Gastrocnemius medialis (tissue), 4 donors: Measurements from ENCODE around the gene ZNF277. TPM values are rescaled to one million over a fixed set of nuclear protein-coding genes. Genes with fewer than 3 reads are reported as not detected.

Experiments used
- ATAC-seq, 2 donors: fragments of 150-250 bp; one replicate each; pipeline ENCODE4 v1.9.1; 2016
- DNase-seq, 2 donors: peaks; one replicate each; pipeline ENCODE4 v3.0.0-alpha.2; 2019
- H3K27ac ChIP-seq, 4 donors: fragments of 200-600 bp; sonication (generic); 1 replicate in 1 of 4; 2 replicates in 3 of 4; pipeline ENCODE4 v1.5.1; 2016 to 2018; ENCODE audit warnings: mild to moderate bottlenecking in 2 of 4, moderate library complexity in 1 of 4
- H3K27me3 ChIP-seq, 3 donors: fragments of 200-600 bp; sonication (generic) in 2 of 3; 1 replicate in 1 of 3; 2 replicates in 2 of 3; pipeline versions ENCODE4 v1.5.1 to v1.6.0; 2016 to 2019; ENCODE audit warnings: mild to moderate bottlenecking in 1 of 3, moderate library complexity in 1 of 3
- H3K36me3 ChIP-seq, 2 donors: fragments of 200-600 bp; sonication (generic) in 1 of 2; one replicate each; pipeline ENCODE4 v1.5.1; 2017 to 2018
- H3K4me1 ChIP-seq, 2 donors: fragments of 200-600 bp; sonication (generic) in 1 of 2; one replicate each; pipeline ENCODE4 v1.5.1; 2016 to 2017; ENCODE audit warnings: mild to moderate bottlenecking in 2 of 2
- H3K4me3 ChIP-seq, 4 donors: fragments of 200-600 bp; sonication (generic) in 3 of 4; 1 replicate in 1 of 4; 2 replicates in 3 of 4; pipeline ENCODE4 v1.5.1; 2016 to 2019; ENCODE audit warnings: mild to moderate bottlenecking in 2 of 4
- H3K9me3 ChIP-seq, 3 donors: fragments of 200-600 bp; sonication (generic) in 2 of 3; 1 replicate in 1 of 3; 2 replicates in 2 of 3; pipeline ENCODE4 v1.5.1; 2016 to 2019
- CTCF ChIP-seq, 5 experiments: fragments of 450-650 bp in 3 of 5; fragments of 200-600 bp in 2 of 5; sonication (generic) in 2 of 5; IDR thresholded peaks in 4 of 5; conservative IDR thresholded peaks in 1 of 5; 1 replicate in 4 of 5; 2 replicates in 1 of 5; pipeline ENCODE4 v1.5.1; 2016 to 2019; ENCODE audit warnings: antibody characterized with exemption in 5 of 5, mild to moderate bottlenecking in 3 of 5, moderate library complexity in 3 of 5
- POLR2A ChIP-seq, 2 donors: fragments of 450-650 bp; IDR thresholded peaks; one replicate each; pipeline ENCODE4 v1.6.1; 2017; ENCODE audit warnings: antibody characterized with exemption in 2 of 2, mild to moderate bottlenecking in 2 of 2, moderate library complexity in 2 of 2
- in situ Hi-C, 4 donors: fragments of 200-750 bp; cut with MboI; loops; one replicate each; pipeline versions ENCODE4 v1.15.0 to v1.8.0; 2017; ENCODE audit warnings: low sequenced_read_pairs in 4 of 4
- intact Hi-C: fragments of 100-400 bp; cut with DNase I; formaldehyde crosslinking; loops from one replicate; pipeline ENCODE4 v1.15.1; 2023; ENCODE audit warnings: low total_unique reads
- total RNA-seq, 4 donors: library from RNA; depleted of rRNA; stranded (reverse); fragments of >200 nt; gene quantifications; one replicate each; pipeline versions ENCODE4 v1.1.0 to v1.2.3, GENCODE V29; 2016

Gene ZNF277
- total RNA-seq, 4 donors from 2014 or later, result 12.2 to 16.5 (median 15.0) TPM

- TF ChIP-seq CTCF (IDR thresholded peaks at IDR 0.05 in 4 of 5, conservative IDR thresholded peaks at IDR 0.05 in 1 of 5) (no peak), POLR2A (IDR thresholded peaks at IDR 0.05) (no peak)
- DNase-seq, result no peak
- no peaks in the 10 kb centered on the region for H3K27me3 ChIP-seq
- ATAC-seq, result no peak
- intact Hi-C loops (no loop called here), in situ Hi-C loops (no loop called here)
- H3K36me3 ChIP-seq, result no peaks in the 10 kb centered on the region
- no peak overlapping the region for H3K4me3 ChIP-seq
- peaks cover 5 to 27% of the 10 kb centered on the region in 2 donors for H3K4me1 ChIP-seq
- H3K27ac ChIP-seq, result no peak overlapping the region
- no peaks in the 10 kb centered on the region for H3K9me3 ChIP-seq
Observed at GRCh38 chr7:112193915-112194502, 12.5 kb upstream of the ZNF277 start.

GRCh38 chr7:112195717-112196116 lies 10.8 kb upstream of the ZNF277 start:
- DNase-seq (no peak), ATAC-seq (no peak)
- intact Hi-C loops (no loop called here), in situ Hi-C loops (no loop called here)
- H3K27ac ChIP-seq, result no peak overlapping the region
- no peaks in the 10 kb centered on the region for H3K27me3 ChIP-seq
- H3K4me3 ChIP-seq, result no peak overlapping the region
- no peaks in the 10 kb centered on the region for H3K36me3 ChIP-seq
- peaks cover 15 to 38% of the 10 kb centered on the region in 2 donors for H3K4me1 ChIP-seq
- TF ChIP-seq CTCF (IDR thresholded peaks at IDR 0.05 in 4 of 5, conservative IDR thresholded peaks at IDR 0.05 in 1 of 5) (no peak), POLR2A (IDR thresholded peaks at IDR 0.05) (no peak)
- no peaks in the 10 kb centered on the region for H3K9me3 ChIP-seq

GRCh38 chr7:112197322-112197721 lies 9.2 kb upstream of the ZNF277 start:
- intact Hi-C loops (no loop called here), in situ Hi-C loops (no loop called here)
- no peak overlapping the region for H3K27ac ChIP-seq
- peaks cover 15 to 40% of the 10 kb centered on the region in 2 donors for H3K4me1 ChIP-seq
- TF ChIP-seq POLR2A (IDR thresholded peaks at IDR 0.05) (no peak), CTCF (IDR thresholded peaks at IDR 0.05 in 4 of 5, conservative IDR thresholded peaks at IDR 0.05 in 1 of 5) (no peak)
- no peaks in the 10 kb centered on the region for H3K27me3 ChIP-seq
- DNase-seq (no peak), ATAC-seq (no peak)
- H3K4me3 ChIP-seq, result no peak overlapping the region
- no peaks in the 10 kb centered on the region for H3K9me3 ChIP-seq
- no peaks in the 10 kb centered on the region for H3K36me3 ChIP-seq

GRCh38 chr7:112199035-112199655 lies 7.3 kb upstream of the ZNF277 start:
- no peak overlapping the region for H3K27ac ChIP-seq
- H3K36me3 ChIP-seq, result no peaks in the 10 kb centered on the region
- H3K9me3 ChIP-seq, result no peaks in the 10 kb centered on the region
- no peak overlapping the region for H3K4me3 ChIP-seq
- no peak for ATAC-seq
- TF ChIP-seq POLR2A (IDR thresholded peaks at IDR 0.05) (no peak), CTCF (IDR thresholded peaks at IDR 0.05 in 4 of 5, conservative IDR thresholded peaks at IDR 0.05 in 1 of 5) (no peak)
- no peaks in the 10 kb centered on the region for H3K27me3 ChIP-seq
- in situ Hi-C loops, result no loop called here
- H3K4me1 ChIP-seq, result peaks cover 30 to 50% of the 10 kb centered on the region in 2 donors
- no peak for DNase-seq
- intact Hi-C loops, result no loop called here
